KG1 (cell line): ENCODE results near the gene OAS1.
"Not testable (repeated sequence)": the region's sequence is repeated elsewhere in the genome, so short reads cannot be mapped to it uniquely, and the experiment has no call there.

Source experiments
- DNase-seq: peaks from one replicate; lab custom pipeline; 2025; lab: John Stamatoyannopoulos, UW

Gene OAS1

GRCh38 chr12:112900298-112901145 lies 6.2 kb upstream of the OAS1 start:
- DNase-seq: peak; percentile 1

- no peak for DNase-seq
Observed at GRCh38 chr12:112901271-112901670, 5.5 kb upstream of the OAS1 start.

- no peak for DNase-seq
Observed at GRCh38 chr12:112904571-112904970, 2.2 kb upstream of the OAS1 start.

DNA sequence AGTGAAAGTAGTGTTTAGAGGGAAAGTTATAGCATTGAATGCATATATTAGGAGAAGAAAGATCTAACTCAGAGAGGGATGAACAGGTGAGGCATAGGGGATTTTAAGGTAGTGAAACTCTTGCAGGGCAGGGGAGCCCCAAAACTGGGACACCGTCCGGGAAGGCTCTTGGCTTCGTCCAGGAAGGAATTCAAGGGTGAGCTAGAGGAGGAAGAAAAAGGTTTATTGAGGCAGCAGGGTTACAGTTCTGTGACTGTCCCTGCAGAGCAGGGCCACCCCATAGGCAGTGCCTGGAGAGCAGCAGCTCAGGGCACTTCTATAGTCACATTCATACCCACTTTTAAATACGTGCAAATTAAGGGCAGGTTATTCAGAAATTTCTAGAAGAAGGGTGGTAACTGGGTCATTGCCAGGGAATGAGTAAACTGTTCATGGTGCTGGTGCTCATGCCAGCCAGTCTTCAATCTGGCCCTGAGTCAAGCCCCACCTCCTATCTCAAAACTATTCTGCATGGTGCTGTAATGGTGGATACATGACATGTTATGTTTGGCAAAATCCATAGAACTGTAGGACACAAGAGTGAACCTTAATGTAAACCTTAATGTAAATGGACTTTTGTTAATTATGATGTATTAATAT lies 1.2 kb upstream of the OAS1 start:
- DNase-seq: no peak

DNA sequence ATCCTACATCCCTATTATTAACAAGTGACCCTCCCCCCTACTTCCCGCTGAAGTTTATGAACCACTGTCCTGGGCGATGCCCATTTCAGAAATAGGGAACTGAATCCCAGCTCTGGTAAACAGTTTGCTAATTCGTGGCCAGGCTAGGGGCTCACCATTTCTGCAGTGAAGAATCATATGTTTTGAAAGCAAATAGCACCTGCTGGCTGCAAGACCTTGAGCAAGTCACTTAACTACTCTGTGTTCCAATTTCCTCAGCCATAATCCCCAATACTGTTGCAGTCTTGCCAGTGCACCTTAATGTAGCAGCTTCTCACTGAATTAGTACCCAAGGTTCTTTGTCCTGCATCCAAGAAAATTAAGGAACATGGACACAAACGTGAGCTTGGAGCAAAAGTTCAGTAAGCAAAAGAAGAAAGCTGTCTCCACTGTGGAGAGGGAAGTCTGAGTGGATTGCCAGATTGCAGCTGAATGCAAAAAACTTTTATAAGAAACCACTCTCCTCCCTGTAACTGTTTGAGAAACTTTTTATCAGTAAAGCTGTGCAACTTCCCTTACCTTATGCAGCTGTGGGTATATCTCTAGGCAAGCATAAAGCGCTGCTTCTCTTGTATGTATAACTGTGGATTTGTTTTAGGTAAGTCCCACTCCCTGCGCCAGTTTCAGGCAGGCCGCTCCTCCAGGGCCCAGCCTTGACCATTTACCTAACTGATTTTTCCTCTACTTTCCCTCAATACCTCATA lies 824 bp downstream of the OAS1 start:
- DNase-seq: no peak

DNA sequence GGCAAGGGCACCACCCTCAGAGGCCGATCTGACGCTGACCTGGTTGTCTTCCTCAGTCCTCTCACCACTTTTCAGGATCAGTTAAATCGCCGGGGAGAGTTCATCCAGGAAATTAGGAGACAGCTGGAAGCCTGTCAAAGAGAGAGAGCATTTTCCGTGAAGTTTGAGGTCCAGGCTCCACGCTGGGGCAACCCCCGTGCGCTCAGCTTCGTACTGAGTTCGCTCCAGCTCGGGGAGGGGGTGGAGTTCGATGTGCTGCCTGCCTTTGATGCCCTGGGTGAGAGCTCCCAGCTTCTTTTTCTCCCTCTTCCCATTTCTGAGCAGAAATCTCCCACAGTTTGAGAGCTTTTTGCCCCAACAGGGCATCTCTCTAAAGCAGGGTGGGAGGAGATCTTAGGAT lies 1.8 kb downstream of the OAS1 start:
- no peak for DNase-seq

GRCh38 chr12:112909693-112910092 lies 2.9 kb downstream of the OAS1 start:
- no peak for DNase-seq

DNA sequence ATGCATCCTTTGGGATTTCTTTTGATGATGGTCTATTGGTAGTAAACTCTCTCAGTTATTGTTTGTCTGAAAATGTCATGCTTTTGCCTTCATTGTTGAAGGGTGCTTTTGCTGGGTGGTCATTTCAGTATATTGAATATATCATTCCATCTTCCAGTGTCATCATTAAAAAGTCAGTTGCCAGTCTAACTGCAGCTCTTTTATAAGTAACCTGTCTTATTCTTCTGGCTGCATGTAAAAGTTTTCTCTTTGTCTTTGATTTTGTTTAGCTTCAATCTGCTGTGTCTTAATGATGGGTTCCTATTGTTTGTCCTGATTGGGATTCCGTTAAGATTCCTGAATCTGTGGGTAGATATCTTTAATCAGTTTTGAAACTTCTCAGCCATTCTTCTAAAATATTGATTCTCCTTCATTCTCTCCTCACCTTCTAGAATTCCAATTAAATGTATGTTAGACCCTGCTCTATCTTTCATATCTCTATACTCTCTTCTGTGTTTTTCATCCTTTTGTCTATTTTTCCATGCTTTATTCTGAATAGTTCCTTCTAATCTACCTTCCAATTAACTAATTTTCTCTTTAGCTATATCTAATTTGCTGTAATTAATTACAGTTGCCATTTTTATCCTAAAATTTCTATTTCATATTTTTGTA lies 6.4 kb downstream of the OAS1 start:
- DNase-seq: no peak

DNA sequence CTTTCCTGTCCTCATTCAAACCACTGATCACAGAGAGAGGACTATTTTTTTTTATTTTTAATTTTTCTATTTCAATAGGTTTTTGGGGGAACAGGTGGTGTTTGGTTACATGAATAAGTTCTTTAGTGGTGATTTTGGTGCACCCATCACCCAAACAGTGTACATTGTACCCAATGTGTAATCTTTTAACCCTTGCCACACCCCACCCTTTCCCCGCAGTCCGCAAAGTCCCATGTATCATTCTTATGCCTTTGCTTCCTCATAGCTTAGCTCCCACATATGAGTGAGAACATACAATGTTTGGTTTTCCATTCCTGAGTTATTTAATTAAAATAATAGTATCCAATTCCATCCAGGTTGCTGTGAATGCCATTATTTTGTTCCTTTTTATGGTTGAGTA lies 7.1 kb downstream of the OAS1 start:
- not testable (repeated sequence) for DNase-seq

GRCh38 chr12:112916270-112916669 lies 9.5 kb downstream of the OAS1 start:
- no peak for DNase-seq

DNA sequence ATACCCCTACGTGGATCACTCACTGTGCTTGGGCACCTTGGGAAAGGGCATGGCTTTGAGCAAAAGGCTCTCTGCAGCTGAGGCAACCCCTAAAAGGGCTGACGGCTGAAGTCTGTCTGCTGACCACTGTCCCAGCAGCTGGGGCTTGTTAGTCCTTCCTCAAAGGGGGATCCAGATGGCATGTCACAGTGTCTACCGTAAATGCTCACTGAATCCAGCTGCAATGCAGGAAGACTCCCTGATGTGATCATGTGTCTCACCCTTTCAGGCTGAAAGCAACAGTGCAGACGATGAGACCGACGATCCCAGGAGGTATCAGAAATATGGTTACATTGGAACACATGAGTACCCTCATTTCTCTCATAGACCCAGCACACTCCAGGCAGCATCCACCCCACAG lies 12.4 kb downstream of the OAS1 start:
- no peak for DNase-seq

GRCh38 chr12:112924986-112925385 lies 18.2 kb downstream of the OAS1 start:
- DNase-seq: no peak

- not testable (repeated sequence) for DNase-seq
Observed at GRCh38 chr12:112926416-112927033, 19.8 kb downstream of the OAS1 start.

DNA sequence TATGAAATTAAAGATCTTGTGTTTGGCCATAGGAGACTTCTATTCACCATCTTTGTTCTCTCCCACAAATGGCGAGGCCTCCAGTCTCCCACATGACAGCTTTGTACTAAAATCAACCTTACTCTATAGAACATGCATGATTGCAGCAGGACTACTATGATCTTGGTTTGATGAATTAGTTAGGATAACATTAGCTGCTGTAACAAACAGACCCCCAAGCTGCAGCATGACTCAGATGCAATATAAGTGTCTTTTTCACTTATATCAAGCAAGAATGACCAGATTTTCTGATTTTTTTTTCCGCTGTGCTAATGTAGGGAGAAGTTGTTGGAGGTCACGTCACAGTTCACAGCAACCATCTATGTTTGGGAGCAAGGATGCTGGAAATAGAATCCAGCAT lies 20.7 kb downstream of the OAS1 start:
- no peak for DNase-seq

DNA sequence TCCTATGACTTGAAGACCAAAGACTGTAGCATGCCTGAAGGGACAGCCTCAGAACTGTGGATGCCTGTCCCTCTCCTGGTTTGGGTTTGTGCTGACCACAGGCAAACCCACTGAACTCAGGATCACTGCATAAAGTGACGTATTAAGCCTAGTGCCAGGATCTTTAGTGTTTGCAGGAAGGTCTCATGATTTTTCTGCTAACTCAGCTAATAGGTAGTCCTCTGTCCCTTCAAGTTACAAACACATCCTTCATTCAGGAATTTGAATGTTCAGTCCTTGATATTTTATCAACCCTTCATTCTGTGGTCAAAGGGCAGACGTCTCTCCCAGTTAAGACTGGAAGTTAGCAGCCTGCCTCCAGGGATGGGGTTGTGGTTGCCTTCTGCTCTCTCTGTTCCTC lies 21.2 kb downstream of the OAS1 start:
- DNase-seq: no peak

- no peak for DNase-seq
Observed at GRCh38 chr12:112928978-112929377, 22.2 kb downstream of the OAS1 start.

GRCh38 chr12:112929715-112930114 lies 23.0 kb downstream of the OAS1 start:
- DNase-seq: no peak

DNA sequence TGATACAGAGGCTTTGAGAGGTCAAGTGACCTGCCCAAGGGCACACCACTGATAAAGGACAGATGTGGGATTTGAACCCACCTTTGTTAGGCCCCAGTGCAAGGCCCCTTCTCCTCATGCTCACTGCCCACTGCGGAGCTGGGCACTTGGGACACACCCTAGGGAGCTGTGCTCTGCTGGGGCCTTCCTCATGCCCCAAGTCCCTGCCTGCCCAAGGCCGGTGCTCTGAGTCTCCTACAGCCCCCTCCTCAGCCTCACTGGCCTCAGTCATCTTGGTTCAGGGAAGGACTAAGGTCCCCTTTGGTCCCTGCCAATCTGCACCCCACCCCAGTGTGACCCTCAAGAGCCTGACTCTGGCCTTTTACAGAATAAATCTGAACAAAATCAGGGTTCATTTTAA lies 23.6 kb downstream of the OAS1 start:
- no peak for DNase-seq

- no peak for DNase-seq
Observed at GRCh38 chr12:112932485-112933128, 25.8 kb downstream of the OAS1 start.

DNA sequence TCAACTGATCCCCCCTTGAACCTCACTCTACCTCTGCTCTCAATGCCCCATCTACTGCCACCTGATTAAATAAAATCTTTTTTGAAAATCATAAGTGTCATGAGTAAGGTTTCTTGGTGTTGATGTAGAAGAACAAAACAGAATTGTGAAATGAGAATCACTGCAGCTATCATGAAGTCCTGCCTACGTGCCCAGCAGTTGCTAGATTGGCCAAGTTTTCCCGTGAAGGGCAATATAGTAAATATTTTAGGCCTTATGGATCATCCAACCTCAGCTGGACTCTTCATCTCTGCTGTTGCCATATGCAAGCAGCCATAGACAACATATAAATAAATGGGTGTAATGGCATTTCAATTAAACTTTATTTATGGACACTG lies 26.4 kb downstream of the OAS1 start:
- DNase-seq: no peak

DNA sequence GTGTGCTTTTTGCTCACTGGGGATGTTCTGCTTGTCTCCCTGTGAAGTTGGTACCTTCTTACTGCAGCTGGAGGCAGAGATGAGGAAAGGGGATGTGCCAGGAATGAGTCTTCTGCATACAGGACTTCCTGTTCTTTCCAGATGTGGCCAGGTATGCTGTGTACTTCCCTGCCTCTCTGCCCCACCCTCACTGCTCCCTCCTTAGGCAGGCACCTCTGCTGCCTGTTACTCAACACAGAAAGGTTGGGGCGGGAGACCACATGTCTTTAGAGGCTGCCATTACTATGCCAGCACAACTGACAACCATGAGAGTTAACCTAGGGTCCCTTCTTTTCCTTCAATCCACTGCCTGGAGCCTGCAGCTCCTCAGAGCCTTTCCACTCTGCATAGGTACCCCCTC lies 29.5 kb downstream of the OAS1 start:
- no peak for DNase-seq

- no peak for DNase-seq
Observed at GRCh38 chr12:112936927-112937326, 30.2 kb downstream of the OAS1 start.
